ENCODE data around the gene LRRC71. TPM values are rescaled to one million over a fixed set of nuclear protein-coding genes. Genes with fewer than 3 reads are reported as not detected.

The LRRC71 gene
- total and polyA plus RNA-seq, 2 of the 13 experiments (the other 11 are each of a cell fraction or from before 2014, with no cell fraction given) = not detected

- DNase-seq (ENCODE audit: low spot score) (no peak), ATAC-seq (no peak), FAIRE-seq (no peak)
- WGBS (ENCODE audit: low lambda C conversion rate) = 0% methylated on average over 1 of the region's 5 CpGs
- Histone ChIP-seq H3K4me1 (ENCODE audit: insufficient read depth, low read length) (peaks cover 15% of the 10 kb centered on the region), H4K20me1 (ENCODE audit: insufficient read depth, low read length) (no peaks in the 10 kb centered on the region), H2AFZ (ENCODE audit: low read length) (no peak overlapping the region), H3K4me3 (replicated peaks in 1 of 3; ENCODE audit: insufficient read depth in 1 of 3, low read depth in 2 of 3, low read length in 3 of 3) (no peak overlapping the region), H3K9me3 (ENCODE audit: low read length) (no peaks in the 10 kb centered on the region), H3K27me3 (ENCODE audit: control insufficient read depth in 1 of 2, insufficient read depth in 2 of 2, low read length in 2 of 2) (peaks cover 4 to 48% of the 10 kb centered on the region in 2 experiments; a peak in 4 of 5 replicates), H3K79me2 (ENCODE audit: insufficient read depth, low read length) (no peaks in the 10 kb centered on the region), H3K4me2 (ENCODE audit: low read depth, low read length) (no peak overlapping the region), H3K9ac (ENCODE audit: insufficient read depth, low read depth, low read length) (no peak overlapping the region), H3K27ac (ENCODE audit: extremely low read length, insufficient read depth, low read length) (no peak overlapping the region), H3K36me3 (replicated peaks in 1 of 2; ENCODE audit: control insufficient read depth in 1 of 2, insufficient read depth in 2 of 2, low read length in 2 of 2) (no peaks in the 10 kb centered on the region)
- no peak for TF ChIP-seq ZNF546 (CRISPR knock-in tag; conservative IDR thresholded peaks at IDR 0.05)
- TF ChIP-seq HMG20A (CRISPR knock-in tag; IDR thresholded peaks at IDR 0.05; ENCODE audit: borderline replicate concordance) = no peak
- TF ChIP-seq ZNF7 (CRISPR knock-in tag; IDR thresholded peaks at IDR 0.05) = no peak
- TF ChIP-seq FOXP1 (IDR thresholded peaks at IDR 0.05) = no peak
- TF ChIP-seq FOXP1 (CRISPR knock-in tag; IDR thresholded peaks at IDR 0.05) = no peak
- TF ChIP-seq KAT7 (CRISPR knock-in tag; IDR thresholded peaks at IDR 0.05; ENCODE audit: borderline replicate concordance) = no peak
- CTCF ChIA-PET (ENCODE audit: low intra/inter-chr PET ratio, low total read pairs) = interaction anchor here (2.0 kb wide), 1 partner anchor 11 kb away, joined by 6 read pairs; the partner anchor contains the start of gene LRRC71
- POLR2A ChIA-PET = no interaction called here
- no TSS peak for BruUV-seq (replicated peaks)
- intact Hi-C loops (cut with micrococcal nuclease; ENCODE audit: unreplicated experiment) = loop anchor here (1.0 kb wide), 1 partner anchor 165 kb away; no protein-coding TSS in a partner anchor
- in situ Hi-C loops (cut with HindIII; ENCODE audit: extremely low pct_ligation_motif_present, low pct_unique_long_range_greater_than_20kb) = no loop called here
Observed at GRCh38 chr1:156909671-156910070, 10.8 kb upstream of the LRRC71 start.

GRCh38 chr1:156910309-156910782 is 10.1 kb upstream of the LRRC71 start:
- Histone ChIP-seq H3K4me2 (ENCODE audit: low read depth, low read length) (no peak overlapping the region; the same call in 1 of the 2 replicates), H3K27me3 (ENCODE audit: control insufficient read depth in 1 of 2, insufficient read depth in 2 of 2, low read length in 2 of 2) (peaks cover 4 to 42% of the 10 kb centered on the region in 2 experiments; a peak in 4 of 5 replicates), H3K9ac (ENCODE audit: insufficient read depth, low read depth, low read length) (no peak overlapping the region), H3K27ac (ENCODE audit: extremely low read length, insufficient read depth, low read length) (no peak overlapping the region), H4K20me1 (ENCODE audit: insufficient read depth, low read length) (no peaks in the 10 kb centered on the region), H3K4me3 (replicated peaks in 1 of 3; ENCODE audit: insufficient read depth in 1 of 3, low read depth in 2 of 3, low read length in 3 of 3) (no peak overlapping the region), H2AFZ (ENCODE audit: low read length) (no peak overlapping the region), H3K4me1 (ENCODE audit: insufficient read depth, low read length) (peaks cover 15% of the 10 kb centered on the region), H3K36me3 (replicated peaks in 1 of 2; ENCODE audit: control insufficient read depth in 1 of 2, insufficient read depth in 2 of 2, low read length in 2 of 2) (no peaks in the 10 kb centered on the region), H3K9me3 (ENCODE audit: low read length) (no peaks in the 10 kb centered on the region), H3K79me2 (ENCODE audit: insufficient read depth, low read length) (no peaks in the 10 kb centered on the region)
- FAIRE-seq (no peak), ATAC-seq (peak; percentile 49), DNase-seq (ENCODE audit: low spot score) (peak; percentile 23)
- in situ Hi-C loops (cut with HindIII; ENCODE audit: extremely low pct_ligation_motif_present, low pct_unique_long_range_greater_than_20kb) = no loop called here
- 0% methylated on average over 3 of the region's 18 CpGs for WGBS (ENCODE audit: low lambda C conversion rate)
- ChIA-PET POLR2A (no interaction called here), CTCF (ENCODE audit: low intra/inter-chr PET ratio, low total read pairs) (interaction anchor here (0.9 to 2.0 kb wide), 2 partner anchors 10 to 18 kb away, joined by 3 to 6 read pairs; partner anchors contain the start of gene LRRC71)
- intact Hi-C loops (cut with micrococcal nuclease; ENCODE audit: unreplicated experiment) = loop anchor here (1.0 kb wide), 1 partner anchor 164 kb away; no protein-coding TSS in a partner anchor
- BruUV-seq (replicated peaks) = no TSS peak
- peak; percentile 92 for TF ChIP-seq ZNF512 (CRISPR knock-in tag; IDR thresholded peaks at IDR 0.05)
- 0 out of 2 replicates have a peak, but pooled peaks have one; percentile 34 for TF ChIP-seq ZNF225 (CRISPR knock-in tag; IDR thresholded peaks at IDR 0.05)
- TF ChIP-seq ZFP36L1 (CRISPR knock-in tag; IDR thresholded peaks at IDR 0.05) = no peak
- no peak for TF ChIP-seq ASH2L (IDR thresholded peaks at IDR 0.05; ENCODE audit: insufficient read length, low read depth, low read length)
- 0 out of 2 replicates have a peak, but pooled peaks have one; percentile 21 for TF ChIP-seq STAG1 (CRISPR knock-in tag; IDR thresholded peaks at IDR 0.05)
- TF ChIP-seq ZBTB33 (CRISPR knock-in tag; IDR thresholded peaks at IDR 0.05) = 0 out of 2 replicates have a peak, but pooled peaks have one; percentile 26
- no peak for TF ChIP-seq ATM (IDR thresholded peaks at IDR 0.05; ENCODE audit: borderline replicate concordance)

All from HepG2 (cell line).